NCI-H146 (cell line): ENCODE data around the gene P4HB.

Experiments
- DNase-seq: peaks from one replicate; lab custom pipeline; 2025; lab: John Stamatoyannopoulos, UW

The P4HB gene

DNA sequence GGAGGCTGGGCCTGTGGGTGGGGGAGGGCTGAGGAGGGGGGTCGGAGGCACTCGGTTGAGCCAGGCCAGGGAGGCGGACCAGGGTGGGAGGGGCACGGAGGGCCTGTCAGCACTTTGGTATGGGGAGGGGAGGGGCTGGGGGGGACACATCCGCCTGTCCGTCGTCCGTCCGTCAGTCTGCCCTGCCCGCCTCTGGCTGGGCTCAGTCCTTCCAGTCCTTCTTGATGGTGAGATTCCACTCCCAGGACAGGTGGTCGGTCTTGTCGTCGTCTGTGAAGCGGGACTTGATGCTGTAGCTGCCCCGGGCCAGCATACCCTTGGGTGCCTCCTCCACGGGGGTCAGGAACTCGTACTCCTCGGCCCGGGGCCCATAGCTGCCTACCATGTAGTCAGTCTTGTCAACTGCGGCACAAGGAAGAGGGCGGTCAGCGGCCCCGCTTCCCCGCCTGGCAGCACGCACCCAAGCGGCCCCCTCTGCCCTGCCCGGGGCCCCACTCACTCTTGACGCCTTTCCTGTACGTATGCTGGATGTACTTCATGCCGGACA lies 8.4 kb upstream of the P4HB start:
- DNase-seq: no peak

DNA sequence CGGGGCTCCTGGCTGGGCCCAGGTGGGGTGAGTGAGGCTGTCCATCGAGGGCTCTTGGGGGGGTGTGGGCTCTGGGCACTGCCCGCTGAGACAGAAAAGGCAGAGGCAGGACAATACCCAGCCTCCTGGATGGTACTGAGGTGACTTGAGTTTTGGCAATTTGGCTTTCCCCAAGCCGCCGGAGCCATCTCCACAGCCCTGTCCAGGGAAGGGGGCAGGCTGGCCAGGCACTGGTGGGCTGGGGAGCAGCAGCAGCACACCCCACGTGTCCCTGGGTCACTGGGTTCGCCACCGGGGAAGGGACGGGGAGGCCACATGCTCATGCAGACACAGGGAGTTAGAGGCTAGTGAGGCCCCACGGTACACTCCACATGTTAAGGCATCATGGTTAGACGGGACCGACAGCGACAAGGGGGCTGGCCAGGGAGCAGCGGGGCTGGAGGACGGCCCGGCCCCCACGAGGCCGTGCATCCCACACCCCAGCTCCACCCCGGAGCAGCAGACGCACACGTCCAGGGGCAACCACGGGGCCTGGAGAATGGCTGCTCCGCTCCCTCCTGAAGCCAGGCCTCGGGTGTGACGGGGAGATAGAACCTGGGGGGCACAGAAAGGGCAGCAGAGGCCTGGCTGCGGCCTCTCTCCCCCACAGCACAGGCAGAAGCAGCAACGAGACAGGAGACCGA lies 7.8 kb upstream of the P4HB start:
- DNase-seq: no peak

- DNase-seq: no peak
Measured at GRCh38 chr17:81867170-81867990, 7.0 kb upstream of the P4HB start.

DNA sequence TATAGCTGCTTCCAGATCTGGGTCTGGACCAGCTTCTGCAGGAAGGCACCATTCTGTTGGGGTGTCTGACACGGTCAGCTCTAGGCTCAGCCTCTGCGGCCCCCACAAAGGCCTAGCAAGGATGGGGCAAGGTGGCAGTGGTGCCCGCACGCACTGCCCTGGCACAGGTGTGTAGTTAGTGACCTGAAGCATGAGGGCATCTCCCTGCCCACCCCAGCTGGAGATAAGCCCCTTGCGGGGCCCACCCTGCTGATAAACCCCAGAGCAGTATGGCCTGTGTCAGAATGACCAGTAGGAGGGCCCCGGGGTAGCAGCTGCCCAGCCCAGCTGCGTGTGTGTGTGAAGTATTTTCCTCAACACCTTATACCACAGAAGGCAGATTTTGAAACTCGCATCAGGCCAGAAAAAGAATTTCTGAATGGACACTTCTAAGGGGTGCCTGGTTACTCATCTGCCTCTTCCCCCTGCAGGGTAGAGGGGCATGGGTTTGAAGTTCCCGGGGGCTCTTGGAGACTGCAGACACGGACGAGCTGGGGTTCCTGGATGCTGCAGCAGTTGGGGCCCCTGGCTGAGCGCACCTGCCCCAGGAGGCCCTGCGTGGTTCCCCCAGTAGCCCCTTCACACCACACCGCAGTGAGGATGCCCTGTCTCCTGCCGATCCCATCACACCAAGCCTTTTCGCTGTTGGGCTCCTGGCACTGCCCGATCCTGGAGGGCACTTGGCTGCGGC lies 6.3 kb upstream of the P4HB start:
- DNase-seq: no peak

- DNase-seq: no peak
Measured at GRCh38 chr17:81865733-81866439, 5.6 kb upstream of the P4HB start.

GRCh38 chr17:81865358-81865732 lies 5.0 kb upstream of the P4HB start:
- no peak for DNase-seq

DNA sequence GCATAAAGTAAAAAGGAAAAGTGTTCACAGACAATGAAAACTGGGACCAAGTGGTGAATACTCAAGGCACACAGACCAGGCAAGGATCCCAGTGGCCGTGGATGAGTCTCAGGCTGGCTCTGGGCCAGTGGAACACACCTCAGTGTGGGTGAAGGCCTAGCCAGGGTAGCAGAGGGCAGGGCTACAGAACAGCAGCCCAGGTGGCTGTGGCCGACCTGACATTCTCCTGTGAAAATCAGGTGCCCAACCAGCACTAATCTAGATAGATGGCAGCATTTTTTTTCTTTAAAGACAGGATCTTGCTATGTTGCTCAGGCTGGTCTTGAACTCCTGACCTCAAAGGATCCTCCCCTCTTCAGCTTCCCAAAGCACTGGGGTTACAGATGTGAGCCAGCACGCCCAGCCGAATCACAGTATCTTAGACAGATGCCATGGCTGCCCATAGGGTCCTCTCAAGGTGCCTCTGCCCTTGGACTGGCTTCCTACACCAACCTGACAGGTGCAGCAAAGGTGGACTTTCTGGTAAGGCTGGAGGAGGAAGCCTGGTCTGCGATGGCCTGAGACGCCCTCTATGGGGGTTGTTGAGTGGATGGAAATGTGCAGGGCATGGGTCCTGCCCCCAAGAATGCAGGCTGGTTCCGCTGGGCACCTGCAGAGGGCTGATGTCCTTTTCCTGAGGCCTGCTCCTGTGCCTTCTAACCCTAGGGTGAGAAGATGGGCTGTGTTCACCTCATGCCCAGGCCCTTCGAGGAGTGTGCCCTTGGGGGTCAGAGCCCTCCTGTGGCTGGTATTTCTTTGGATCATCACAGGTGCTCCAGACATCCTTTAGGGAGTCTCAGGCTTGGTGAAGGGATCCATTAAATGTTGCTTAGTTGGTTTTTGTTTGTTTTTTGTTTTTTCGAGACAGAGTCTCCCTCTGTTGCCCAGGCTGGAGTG lies 3.8 kb upstream of the P4HB start:
- DNase-seq: no peak

DNA sequence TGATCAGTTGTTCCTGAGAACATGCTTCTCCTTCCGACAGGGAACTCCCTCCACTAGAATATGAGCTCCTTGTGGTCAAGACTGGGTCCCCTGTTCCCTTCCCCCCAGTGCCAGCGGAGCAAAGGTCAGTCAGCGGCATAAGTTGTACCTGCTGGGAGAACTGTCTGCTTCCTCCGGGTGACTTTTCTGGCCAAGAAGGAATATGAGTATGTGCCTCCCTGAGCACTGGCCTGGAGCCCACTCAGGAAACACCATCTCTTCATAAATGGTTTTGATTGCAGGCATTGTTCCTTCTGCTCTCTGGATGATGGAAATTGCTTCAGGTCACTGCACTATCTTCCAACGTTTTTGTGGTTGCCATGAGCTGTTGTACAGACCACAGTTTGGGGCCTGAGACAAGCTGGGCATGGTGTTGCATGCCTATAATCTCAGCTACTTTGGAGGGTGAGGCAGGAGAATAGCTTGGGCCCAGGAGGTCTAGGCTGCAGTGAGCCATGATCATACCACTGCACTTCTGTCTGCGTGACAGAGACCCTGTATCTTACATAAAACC lies 2.9 kb upstream of the P4HB start:
- DNase-seq: no peak

- DNase-seq: peak; percentile 100
Measured at GRCh38 chr17:81860756-81861568, 627 bp upstream of the P4HB start.

GRCh38 chr17:81858967-81859905 lies 1.1 kb downstream of the P4HB start:
- no peak for DNase-seq

DNA sequence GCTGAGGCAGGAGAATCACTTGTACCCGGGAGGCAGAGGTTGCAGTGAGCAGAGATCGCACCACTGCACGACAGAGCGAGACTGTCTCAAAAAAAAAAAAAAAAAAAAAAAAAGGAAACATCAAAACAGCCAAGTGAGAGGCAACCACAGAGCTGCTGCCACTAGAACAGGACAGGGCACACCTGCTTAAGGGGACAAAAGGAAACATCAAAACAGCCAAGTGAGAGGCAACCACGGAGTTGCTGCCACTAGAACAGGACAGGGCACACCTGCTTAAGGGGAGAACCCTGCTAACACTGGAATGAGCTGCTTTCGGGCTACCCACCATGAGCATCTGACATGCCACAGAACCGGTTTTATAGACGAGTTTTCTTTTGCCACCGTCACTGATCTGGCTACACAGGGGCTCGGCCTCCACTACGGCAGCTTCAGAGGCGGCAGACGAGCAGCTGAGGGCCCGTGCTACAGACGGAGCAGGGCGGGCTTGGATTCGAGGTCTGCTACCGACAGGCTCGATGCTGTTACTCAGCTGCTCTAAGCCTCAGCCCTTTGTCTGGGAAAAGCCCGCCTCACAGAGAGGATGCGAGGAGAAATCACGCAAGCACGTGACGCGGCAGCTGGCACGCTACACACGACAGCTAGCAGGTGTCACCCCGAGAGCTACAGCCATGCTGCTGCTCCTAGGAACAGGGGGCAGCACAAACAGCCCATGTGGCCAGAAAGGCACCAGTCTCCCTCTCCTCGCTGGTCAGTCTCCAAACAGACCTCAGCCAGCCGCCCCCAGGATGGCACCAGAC lies 2.0 kb downstream of the P4HB start:
- no peak for DNase-seq

- no peak for DNase-seq
Measured at GRCh38 chr17:81854974-81855774, 5.2 kb downstream of the P4HB start.

DNA sequence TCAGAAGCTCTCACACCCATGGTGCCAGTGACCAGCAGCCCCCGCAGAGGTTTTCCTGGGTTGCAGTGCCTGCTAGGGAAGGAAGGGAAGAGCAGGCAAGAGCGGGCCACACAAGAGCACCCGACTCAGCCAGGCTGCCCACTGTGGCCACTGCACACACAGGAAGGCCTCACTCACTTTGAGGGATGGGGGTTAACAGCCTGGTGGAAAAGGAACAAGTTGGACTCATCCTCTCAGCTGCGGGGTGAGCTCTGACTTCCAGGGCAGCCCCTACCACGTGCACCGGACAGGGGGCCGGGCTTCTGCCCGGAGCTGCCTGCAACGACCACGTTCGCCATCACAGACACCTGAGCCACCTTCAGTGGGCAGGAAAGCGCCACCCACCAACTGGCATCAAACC lies 8.1 kb downstream of the P4HB start:
- DNase-seq: no peak

DNA sequence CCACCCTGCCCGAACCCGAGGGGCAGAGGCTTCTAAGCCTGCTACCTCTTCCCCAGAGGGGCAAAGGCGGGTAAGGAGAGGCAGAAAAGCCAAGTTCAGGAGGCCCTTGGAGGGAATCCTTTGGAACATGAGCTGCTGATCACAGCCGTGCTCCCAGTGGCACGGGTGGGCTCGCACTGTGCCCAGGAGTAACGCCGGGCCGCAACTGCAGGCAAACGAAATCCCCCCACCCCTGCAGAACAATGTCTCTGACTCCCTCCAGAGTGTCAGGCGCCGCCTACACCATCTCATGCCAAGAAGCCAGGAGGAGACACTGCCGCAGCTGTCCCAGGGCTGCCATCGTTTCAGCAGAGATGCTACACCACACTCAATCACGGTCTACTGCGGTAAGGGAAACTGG lies 8.9 kb downstream of the P4HB start:
- no peak for DNase-seq

DNA sequence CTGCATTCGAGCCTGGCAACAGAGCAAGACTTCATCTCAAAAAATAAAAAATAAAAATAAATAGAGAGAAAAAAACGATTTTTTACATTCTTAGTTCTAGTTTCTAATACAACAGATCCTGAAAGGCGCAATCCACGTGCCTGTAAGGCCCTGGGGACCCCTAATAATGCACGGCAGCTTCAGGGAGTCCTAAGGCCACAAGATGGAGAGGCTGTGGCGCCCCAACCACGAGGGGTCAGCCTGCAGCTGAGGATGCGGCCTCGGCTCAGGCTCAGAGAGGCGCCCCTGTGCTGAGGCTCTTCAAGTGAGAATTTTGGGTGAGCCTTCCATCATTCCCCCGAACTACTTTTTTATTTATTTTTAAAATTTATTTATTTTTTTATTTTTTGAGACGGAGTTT lies 10.9 kb downstream of the P4HB start:
- DNase-seq: no peak

DNA sequence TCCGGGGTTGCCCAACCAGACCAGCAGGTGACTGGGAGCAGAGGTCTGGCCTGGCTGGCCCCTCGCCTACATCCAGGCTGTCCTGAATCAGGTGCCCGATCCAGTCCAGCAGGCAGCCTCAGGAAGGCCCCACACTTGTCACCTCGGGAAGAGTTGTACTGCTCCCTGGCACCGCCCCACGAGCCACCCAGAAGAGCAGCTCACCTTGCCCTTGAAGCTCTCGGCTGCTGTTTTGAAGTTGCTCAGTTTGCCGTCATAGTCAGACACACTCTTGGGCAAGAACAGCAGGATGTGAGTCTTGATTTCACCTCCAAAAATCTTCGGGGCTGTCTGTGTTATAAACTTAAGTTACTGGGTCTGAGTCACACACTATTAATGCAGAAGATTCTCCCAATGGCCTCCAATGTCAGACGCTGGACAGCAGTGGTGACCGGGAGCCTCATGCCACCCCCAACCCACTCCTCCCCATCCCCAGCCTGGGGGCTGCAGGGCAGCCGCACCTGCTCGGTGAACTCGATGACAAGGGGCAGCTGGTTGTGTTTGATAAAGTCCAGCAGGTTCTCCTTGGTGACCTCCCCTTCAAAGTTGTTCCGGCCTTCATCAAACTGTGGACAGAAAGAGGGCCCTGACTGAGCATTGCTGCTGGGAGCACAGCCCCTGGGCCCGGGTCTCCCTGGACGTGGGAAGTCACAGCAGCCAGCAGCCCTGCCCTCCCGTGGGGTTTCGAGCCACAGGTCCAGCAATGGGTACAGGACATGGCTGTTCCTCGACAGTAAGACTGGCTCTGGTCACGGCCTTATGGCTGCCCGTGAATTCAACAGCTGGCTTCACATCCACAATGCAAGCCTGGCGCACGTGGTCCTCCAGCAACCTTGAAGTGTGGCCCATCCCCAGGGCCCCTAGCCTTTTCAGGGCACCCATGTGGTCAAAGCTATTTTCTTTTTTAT lies 13.3 kb downstream of the P4HB start:
- DNase-seq: no peak
